HG03280 (cell line): ENCODE measurements around the gene GALNT1.

ENCODE experiments used
- ATAC-seq: cut with Tn5 transposase; IDR thresholded peaks from one replicate; pipeline ENCODE4 v1.9.1; 2021; ENCODE audit warnings: mild to moderate bottlenecking, moderate library complexity; ENCODE audit not compliant: unreplicated experiment

Gene GALNT1

GRCh38 chr18:35749701-35750100 is 168.2 kb downstream of the GALNT1 start:
- no peak for ATAC-seq

- ATAC-seq: no peak
These were observed 169.4 kb downstream of the GALNT1 start for GRCh38 chr18:35750929-35751328.

GRCh38 chr18:35753306-35753910 is 171.9 kb downstream of the GALNT1 start:
- no peak for ATAC-seq

GRCh38 chr18:35754464-35754863 is 172.9 kb downstream of the GALNT1 start:
- ATAC-seq: no peak

GRCh38 chr18:35755369-35755768 is 173.8 kb downstream of the GALNT1 start:
- no peak for ATAC-seq

- ATAC-seq: peak; percentile 73
These were observed 175.1 kb downstream of the GALNT1 start for GRCh38 chr18:35756506-35757117.
